Stimulated activated CD8-positive, alpha-beta memory T cell treated with anti-CD3 and anti-CD28 coated beads, Interleukin-7, amount 100 ng/mL, for 48 hours (primary cell): ENCODE measurements around the gene THPO.

Experiments
- DNase-seq, 2 donors: peaks; one replicate each; pipeline ENCODE4 v3.0.0-alpha.2; 2020; ENCODE audit warnings: low read depth in 1 of 2; ENCODE audit errors: extremely low read depth in 1 of 2

The THPO gene

DNA sequence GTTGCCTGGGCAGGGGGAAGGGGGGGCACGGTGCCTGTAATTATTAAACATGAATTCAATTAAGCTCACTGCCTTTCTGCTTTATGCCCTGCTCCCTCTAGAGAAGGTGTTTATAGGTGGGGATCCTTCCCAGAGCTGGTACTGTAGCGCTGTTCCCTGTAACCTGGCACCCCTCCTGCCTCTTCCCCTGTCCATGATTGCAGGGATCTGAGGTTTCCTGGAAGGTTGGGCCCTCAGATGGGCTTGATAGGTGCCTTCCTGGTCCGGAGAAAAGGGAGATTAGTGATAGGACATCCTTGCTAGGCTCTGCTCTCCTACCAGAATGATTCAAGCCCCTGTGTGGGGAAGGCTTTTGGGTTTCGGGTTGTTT is 42.7 kb downstream of the THPO start:
- DNase-seq = no peak

- no peak for DNase-seq
Observed at GRCh38 chr3:184334470-184335158, 43.4 kb downstream of the THPO start.

DNA sequence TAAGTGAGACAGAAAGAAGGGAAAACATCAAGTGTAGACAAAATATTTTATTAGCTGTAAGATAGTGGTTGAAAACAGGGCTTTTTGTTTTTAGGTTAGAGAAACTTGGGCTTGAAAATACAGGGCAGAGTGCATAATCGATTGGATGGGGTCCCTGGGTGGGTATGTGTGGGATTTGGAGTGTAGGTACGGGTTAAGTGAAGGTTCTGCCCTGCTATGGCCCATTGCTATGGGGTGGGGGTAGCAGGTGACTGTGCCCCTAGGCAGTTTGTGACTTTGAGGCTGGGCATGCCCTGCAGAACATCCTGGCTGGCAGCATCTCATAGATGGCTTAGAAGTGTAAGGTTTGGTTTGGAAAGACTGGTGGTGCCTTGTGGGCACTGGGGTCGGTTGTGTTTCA is 44.3 kb downstream of the THPO start:
- DNase-seq = no peak

GRCh38 chr3:184333190-184333589 is 44.8 kb downstream of the THPO start:
- no peak for DNase-seq

GRCh38 chr3:184332370-184333090 is 45.5 kb downstream of the THPO start:
- DNase-seq = no peak

- no peak for DNase-seq
Observed at GRCh38 chr3:184328516-184328915, 49.5 kb downstream of the THPO start.

DNA sequence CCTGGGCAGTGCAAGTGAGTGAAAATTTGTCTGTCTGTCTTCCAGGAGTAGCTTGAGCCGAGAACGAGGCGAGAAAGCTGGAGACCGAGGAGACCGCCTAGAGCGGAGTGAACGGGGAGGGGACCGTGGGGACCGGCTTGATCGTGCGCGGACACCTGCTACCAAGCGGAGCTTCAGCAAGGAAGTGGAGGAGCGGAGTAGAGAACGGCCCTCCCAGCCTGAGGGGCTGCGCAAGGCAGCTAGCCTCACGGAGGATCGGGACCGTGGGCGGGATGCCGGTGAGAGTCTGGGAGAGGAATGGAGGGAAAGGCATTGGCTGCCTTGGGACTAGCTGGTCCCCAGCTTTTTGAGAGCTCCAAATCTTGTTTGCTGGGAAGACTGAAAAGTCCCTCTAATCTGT is 50.8 kb downstream of the THPO start:
- DNase-seq = no peak

- DNase-seq = peak in 1 of 2 donors; percentile 49
Observed at GRCh38 chr3:184325715-184326369, 52.2 kb downstream of the THPO start.

DNA sequence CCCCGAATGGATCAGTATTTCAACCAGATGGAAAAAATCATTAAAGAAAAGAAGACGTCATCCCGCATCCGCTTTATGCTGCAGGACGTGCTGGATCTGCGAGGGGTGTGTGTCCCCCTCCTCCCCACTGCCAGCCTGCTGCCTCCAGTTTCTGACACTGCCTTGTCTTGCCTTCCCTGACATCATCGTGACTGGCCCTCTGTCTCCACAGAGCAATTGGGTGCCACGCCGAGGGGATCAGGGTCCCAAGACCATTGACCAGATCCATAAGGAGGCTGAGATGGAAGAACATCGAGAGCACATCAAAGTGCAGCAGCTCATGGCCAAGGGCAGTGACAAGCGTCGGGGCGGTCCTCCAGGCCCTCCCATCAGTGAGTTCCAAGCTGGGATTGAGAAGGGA is 52.7 kb downstream of the THPO start:
- no peak for DNase-seq

DNA sequence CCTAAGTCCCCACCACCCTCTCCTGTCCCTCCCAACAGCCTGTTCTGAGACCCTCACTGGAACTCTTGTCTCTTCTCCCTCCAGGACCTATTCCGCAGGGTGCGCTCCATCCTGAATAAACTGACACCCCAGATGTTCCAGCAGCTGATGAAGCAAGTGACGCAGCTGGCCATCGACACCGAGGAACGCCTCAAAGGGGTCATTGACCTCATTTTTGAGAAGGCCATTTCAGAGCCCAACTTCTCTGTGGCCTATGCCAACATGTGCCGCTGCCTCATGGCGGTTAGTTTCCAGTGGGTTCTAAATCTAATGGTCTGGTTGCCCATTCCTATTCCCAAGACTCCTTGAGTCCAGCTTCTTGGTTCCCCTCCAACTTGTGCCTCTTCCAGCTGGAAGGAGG is 54.3 kb downstream of the THPO start:
- DNase-seq = no peak

- no peak for DNase-seq
Observed at GRCh38 chr3:184322731-184323487, 55.1 kb downstream of the THPO start.
